IPS-18c (cell line): ENCODE measurements around the gene BEAN1.
A peak's percentile ranks its signal among the peaks of the same experiment; 100 is the strongest.

Experiments
- H3K4me3 ChIP-seq: 2 replicates; pipeline ENCODE4 v1.7.0; 2013; ENCODE audit warnings: low read depth, mild to moderate bottlenecking, low read length, moderate library complexity; ENCODE audit not compliant: insufficient read depth
- H3K9me3 ChIP-seq: one replicate; pipeline ENCODE4 v1.6.1; 2013; ENCODE audit warnings: mild to moderate bottlenecking, low read length, moderate library complexity; ENCODE audit not compliant: control insufficient read depth, insufficient read depth

The BEAN1 gene, protein sequence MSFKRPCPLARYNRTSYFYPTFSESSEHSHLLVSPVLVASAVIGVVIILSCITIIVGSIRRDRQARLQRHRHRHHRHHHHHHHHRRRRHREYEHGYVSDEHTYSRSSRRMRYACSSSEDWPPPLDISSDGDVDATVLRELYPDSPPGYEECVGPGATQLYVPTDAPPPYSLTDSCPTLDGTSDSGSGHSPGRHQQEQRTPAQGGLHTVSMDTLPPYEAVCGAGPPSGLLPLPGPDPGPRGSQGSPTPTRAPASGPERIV

DNA sequence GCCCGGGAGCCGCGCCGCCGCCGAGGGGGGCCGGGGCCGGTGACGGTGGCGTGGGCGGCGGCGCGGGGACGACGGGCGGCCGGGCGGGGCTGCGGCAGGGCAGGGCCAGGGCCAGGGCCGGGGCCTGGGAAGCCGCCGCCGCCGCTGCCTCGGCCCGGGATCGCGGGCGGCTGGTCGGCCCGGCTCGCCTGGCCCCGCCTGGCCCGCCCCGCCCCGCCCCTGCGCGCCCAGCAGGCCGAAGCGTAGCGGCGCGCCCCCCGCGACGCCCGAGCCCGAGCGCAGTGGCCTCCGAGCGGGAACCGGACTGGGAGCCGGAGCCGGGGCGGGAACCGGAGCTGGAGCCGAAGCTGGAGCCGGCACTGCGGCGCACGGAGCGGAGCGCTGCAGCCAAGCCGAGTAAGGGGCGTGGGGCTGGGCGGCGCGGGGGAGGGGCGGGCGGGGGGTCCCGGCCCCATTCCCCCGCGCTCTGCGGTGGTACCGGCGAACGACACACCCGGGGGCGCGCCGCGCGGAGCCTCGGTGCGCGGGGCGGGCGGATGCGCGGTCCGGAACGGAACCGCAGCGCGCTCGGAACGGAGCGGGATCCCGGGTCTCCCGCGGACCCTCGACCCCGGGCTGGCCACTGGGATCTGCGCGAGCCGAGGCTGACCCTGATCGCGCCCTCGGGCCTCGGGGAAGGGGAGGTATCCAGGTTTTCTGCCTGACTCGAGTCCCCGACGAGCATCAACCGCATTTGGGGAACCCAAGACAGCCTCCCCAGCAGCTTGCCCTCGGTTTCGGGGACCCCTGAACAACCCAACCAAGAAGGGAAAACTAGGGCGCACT lies at the start of gene BEAN1:
TSS of gene BEAN1 (plus strand) at position 260 of the 825 bp plus-strand sequence. CDS start 10,382 bp downstream, outside the sequence.
- Histone ChIP-seq H3K9me3 (no peaks in the 10 kb centered on the region), H3K4me3 (peak within 1 kb of the TSS; percentile 62)

DNA sequence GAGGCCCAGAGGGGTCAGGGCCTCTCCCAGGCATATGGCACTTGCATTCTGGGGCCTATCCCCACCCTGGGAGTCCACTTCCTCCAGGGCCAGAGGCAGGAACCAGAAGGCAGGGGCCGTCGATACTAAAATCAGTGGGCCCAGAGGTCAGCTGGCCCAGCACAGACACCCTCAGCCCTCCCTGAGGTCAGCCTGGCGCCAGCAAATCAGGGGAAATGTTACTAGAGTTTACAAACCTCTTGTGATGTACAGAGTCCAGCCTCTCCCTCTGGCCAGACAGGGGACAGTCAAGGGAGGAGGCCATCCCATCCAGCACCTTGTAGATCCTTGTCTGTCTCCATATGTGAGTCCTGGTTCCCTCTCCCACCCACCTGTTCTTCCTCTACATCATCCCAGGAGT lies 49.8 kb upstream of the BEAN1 start:
- peaks cover 2% of the 10 kb centered on the region for H3K9me3 ChIP-seq
- no peak overlapping the region for H3K4me3 ChIP-seq

DNA sequence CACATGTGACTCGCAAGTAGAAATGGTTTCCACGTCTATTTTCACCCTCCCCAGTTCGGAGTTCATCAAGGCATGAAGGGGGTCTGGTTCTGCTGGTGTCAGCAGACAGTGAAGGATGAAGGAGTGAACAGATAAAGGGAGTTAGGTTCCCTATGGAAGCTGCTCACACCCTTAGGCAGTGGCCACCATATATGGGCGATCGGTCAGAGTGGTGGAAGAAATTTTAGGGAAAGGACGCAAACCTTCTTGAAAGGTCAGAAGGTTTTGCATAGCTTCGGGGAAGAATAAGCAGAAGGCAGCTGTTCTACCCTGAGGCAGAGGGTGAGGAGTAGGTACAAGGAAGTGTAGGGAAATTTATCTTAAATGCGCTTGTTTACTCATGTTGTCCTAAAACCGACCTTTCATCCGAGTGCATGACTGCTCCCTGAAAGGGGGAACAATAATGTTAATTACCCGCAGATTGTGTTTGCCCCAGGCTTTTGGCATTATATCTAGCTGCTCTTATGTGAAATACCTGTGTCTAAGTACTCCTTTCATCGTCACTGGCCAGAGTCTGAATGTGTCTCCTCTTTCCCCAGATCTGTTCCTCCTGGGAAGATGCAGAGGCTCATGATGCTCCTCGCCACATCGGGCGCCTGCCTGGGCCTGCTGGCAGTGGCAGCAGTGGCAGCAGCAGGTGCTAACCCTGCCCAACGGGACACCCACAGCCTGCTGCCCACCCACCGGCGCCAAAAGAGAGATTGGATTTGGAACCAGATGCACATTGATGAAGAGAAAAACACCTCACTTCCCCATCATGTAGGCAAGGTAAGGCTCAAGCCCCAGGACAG lies 48.1 kb upstream of the BEAN1 start:
- no peak overlapping the region for H3K4me3 ChIP-seq
- peaks cover 2% of the 10 kb centered on the region for H3K9me3 ChIP-seq

DNA sequence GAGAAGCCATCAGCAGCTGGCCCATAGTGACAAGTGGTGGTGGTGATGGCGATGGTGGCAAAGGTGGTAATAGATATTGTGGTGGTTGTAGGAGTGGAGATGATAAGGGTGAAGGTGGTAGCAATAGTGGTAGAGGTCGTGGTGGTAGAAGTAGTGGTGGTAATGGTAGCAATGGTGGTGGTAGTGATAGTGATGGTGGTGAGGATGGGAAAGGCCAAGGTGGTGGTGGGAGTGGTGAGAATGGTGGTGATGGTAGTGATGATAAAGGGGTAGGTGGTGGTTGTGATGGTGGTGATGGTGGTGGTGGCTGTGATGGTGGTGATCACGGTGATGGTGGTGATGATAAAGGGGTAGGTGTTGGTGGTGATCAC lies 47.5 kb upstream of the BEAN1 start:
- H3K4me3 ChIP-seq = no peak overlapping the region

DNA sequence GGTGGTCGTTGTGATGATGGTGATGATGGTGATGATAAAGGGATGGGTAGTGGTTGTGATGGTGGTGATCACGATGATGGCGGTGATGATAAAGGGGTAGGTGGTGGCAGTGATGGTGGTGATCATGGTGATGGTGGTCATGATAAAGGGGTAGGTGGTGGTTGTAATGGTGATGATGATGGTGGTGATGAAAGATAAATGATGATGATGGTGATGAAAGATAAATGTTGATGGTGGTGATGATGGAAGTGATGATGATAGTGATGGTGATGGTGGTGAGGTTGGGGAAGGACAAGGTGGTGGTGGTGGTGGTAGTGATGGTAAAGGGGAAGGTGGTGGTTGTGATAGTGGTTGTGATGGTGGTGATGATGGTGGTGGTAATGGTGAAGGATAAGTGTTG lies 46.7 kb upstream of the BEAN1 start:
- Histone ChIP-seq H3K4me3 (no peak overlapping the region), H3K9me3 (peaks cover 2% of the 10 kb centered on the region)

More for the DNA sequence above, 47.5 kb upstream of the BEAN1 start:
- H3K9me3 ChIP-seq = peaks cover 2% of the 10 kb centered on the region

DNA sequence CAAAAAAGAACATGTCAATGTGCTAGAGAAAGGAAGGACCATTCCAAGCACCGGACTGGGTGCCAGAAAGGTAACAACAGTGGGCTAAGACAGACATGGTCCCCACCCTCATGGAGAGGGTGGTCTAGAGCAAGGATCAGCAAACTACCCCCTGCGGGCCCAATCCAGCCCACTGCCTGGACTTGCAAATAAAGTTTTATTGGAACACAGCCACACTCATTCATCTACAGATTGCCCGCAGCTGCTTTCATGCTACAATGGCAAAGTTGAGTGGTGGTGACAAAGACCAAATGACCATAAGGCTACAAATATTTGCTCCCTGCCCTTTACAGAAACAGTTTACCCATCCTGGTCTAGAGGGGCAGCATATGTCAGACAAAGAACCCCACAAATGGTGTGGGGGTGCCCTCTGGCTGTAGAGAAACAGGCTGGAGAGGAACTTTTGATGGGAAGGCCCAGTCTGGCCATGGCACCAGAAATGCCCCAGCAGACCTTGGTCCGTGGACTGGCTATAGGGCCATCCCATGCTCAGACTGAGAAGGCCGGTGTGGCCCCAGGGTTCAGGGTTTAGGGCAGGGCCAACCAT lies 45.4 kb upstream of the BEAN1 start:
- Histone ChIP-seq H3K9me3 (peaks cover 2% of the 10 kb centered on the region), H3K4me3 (no peak overlapping the region)

DNA sequence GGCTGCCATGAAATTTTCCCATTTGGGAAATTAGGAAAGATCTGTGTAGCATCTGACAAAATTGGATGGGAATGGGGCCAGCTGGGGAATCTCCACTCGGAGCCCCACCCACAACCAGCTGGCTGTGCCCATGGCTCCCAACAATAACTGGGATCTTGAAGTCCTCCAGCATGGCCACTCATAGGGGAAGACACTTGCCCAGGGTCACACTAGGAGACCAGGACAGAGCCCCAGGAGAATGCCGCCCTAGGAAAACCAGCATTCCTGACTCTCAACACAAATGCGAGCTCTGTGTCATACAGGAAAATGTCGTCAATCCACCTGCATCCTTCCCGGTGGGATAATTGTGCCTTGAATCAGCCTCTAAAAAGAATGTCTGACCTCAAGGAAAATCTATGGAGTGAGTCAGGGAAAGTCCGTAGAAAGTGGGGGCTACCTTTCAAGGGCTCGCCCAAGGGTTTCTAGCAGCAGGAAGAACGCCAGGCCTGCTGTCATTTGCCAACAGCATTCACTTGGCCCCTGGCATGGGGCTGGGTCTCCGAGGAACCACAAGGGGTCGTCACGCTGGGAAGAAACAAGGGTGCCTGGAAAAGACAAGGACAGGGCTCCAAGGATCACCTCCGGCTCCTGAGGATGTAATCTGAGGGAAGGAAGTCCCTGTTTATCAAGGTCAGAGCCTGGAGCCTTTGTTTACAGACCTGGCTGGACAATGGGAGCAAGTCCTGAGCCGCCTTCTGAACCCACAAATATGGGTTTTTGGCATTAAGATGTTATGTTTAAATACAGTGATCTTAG lies 44.7 kb upstream of the BEAN1 start:
- Histone ChIP-seq H3K9me3 (peaks cover 2% of the 10 kb centered on the region), H3K4me3 (no peak overlapping the region)

DNA sequence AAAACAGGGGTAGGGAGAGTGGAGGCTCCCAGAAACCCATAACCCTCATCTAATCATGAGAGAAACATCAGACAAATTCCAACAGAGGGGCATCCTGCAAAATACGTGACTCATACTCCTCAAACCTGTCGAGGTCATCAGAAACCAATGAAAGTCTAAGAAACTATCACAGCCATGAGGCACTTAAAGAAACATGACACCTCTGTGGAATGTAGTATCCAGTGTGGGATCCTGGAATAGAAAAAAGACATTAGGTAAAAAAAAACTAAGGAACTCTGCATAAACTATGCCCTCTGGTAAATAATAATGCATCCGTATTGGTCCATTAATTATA lies 44.2 kb upstream of the BEAN1 start:
- H3K4me3 ChIP-seq = no peak overlapping the region
- H3K9me3 ChIP-seq = peaks cover 2% of the 10 kb centered on the region

DNA sequence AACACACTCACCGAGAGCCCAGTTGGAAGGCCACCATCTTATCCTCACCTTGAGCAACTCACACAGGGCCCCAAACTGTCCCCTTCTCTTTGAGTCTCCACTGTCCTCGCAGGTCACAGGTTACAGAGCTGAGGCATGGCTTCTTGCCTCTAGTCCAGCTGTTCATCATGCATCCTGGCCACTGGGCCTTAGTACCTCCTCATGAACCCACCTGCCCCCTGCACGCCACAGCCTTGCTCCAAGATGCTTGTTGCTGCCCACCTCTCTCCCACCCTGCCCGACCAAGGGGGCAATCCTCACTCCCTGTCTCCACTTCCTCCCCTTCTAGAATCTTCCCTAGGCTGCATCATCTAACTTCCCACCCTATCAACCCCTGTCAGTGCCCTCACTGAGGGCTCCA lies 43.5 kb upstream of the BEAN1 start:
- Histone ChIP-seq H3K4me3 (no peak overlapping the region), H3K9me3 (peaks cover 2% of the 10 kb centered on the region)

DNA sequence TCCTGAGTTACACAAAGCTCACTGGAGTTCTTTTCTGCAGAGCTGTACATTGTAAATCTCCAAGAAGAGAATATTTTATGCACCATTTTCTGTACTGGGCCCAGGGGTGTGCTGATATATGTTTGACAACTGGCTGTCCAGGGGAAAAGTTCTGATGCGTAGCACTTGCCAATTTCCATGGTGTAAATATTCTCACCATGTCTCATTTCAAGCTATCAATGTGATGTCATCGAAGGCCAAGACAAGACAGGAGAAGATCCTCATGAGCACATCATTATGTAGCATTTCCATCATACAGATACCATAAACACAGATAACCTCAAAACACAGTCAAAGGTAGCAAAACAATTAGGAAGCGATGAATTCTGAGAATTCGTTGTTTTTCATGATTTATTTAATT lies 41.7 kb upstream of the BEAN1 start:
- Histone ChIP-seq H3K4me3 (no peak overlapping the region), H3K9me3 (peaks cover 2% of the 10 kb centered on the region)

DNA sequence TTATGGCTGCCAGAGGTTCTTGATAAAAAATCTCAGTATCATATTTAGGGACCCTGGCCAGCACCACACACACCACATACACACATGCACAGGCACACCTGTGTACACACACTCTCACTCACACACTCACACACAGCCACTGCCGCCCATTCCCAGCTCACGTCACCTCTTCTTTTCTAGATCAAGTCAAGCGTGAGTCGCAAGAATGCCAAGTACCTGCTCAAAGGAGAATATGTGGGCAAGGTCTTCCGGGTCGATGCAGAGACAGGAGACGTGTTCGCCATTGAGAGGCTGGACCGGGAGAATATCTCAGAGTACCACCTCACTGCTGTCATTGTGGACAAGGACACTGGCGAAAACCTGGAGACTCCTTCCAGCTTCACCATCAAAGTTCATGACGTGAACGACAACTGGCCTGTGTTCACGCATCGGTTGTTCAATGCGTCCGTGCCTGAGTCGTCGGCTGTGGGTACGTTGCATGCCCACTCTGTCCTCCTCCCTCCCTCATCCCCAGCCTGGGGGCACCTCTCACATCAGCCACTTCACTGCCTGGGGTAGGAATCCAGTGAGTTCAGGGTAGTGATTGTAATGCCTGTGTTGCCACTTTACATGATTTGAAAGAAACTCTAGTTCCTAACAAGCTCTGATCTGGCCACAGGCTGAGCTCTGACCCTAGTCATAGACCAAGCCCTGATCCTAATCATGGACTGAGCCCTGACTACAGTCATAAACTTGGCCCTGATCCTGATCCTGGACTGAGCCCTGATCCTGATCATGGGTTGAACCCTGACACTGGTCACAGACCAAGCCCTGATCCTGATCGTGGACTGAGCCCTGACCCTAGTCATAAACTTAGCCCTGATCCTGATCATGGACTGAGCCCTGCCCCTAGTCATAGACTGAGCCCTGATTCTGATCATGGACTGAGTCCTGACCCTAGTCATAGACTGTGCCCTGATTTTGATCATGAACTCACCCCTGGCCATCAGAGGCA lies 40.2 kb upstream of the BEAN1 start:
- Histone ChIP-seq H3K9me3 (no peaks in the 10 kb centered on the region), H3K4me3 (no peak overlapping the region)

DNA sequence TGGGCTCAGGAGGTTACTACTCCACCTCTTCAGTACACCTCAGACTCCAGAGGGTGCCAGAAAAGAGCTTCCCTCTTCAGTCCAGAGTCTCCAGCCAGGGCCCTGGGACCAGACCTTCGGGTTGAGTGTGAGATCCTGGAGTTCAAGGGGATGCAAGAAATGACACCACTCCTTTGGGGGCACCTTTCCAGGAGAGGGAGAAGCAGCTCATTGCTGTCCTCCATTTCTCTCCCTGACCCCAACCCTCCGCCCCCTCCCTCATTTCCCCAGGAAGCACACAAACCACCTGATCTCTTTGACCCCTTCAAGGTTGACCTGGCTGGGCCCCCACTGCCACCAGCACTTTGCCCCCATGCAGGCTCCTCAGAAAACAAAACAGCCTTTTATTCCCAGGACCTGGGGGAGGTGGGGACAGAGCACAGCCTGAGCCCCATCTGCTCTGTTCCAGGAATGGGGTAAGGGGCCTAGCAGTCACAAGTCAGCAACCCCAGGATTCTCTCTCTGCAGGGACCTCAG lies 39.2 kb upstream of the BEAN1 start:
- no peak overlapping the region for H3K4me3 ChIP-seq
- H3K9me3 ChIP-seq = no peaks in the 10 kb centered on the region

DNA sequence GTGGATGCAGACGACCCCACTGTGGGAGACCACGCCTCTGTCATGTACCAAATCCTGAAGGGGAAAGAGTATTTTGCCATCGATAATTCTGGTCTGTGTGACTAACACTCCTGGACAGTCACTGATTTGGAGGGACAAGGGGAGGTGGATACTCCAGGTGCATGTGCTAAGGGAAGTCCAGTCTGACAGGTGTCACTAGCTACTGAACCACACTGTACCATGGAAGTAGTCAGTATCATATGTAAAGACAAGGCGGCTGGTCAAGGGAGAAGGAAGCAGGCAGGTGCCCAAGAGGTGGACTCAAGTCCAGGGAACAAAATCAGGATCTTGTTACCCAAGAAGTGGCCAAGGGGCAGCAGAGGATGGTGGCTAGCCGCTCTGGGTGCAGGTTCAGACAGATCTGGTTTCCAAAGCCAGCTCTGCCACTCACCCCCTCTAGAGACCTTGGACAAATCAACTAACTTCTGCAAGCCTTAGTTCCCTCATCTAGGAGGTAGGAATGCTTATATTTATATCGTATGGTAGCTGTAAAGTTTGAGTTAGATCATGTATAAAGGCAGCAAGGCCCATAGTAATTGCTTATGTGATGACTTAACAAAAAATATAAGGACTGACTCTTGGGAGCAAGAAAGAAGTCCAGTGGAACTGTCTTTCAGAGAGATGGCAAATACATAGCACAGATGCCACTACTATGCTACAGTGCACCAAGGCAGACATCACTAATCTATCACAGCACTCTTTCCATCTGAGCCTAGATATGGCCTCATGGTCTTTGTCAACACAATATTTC lies 38.5 kb upstream of the BEAN1 start:
- Histone ChIP-seq H3K9me3 (no peaks in the 10 kb centered on the region), H3K4me3 (no peak overlapping the region)

DNA sequence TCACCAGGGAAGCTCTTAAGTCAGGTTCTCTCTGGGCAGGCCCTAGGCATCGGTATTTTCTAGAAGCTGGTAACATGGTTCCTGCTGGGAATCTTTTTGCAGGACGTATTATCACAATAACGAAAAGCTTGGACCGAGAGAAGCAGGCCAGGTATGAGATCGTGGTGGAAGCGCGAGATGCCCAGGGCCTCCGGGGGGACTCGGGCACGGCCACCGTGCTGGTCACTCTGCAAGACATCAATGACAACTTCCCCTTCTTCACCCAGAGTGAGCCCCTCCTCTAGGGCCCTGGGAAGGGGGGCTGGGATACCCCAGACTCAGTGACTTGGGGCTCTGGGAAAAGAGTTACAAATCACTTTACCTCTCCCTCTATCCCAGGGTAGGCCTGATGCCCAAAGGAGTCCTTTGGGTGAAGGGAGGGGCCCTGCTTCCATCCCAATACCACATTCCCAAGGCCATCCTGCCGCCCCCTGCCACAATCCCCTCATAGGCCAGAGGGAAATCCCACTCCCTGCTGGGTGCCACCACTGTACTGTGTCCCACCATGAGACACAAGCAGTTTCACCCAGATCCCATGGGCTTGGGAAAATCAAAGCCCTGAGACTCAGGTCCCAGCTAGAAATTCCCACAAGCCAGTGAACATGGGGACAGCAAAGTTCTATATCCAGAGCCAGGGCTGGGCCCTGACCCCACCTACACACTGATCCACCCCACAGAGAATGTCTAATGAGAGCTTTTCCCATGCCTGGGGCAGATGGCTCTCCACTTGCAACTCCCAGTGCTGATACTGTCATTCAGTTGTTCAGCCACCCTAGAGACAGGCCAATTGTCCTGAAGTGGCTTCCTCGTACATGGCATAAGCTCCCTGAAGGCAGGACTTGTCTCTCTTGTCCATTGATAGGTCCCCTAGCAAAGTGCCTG lies 37.6 kb upstream of the BEAN1 start:
- no peak overlapping the region for H3K4me3 ChIP-seq
- H3K9me3 ChIP-seq = no peaks in the 10 kb centered on the region
